GM10248 (cell line): ENCODE measurements around the gene CTIF.

Experiments
- CTCF ChIA-PET: fragments of 300-600 bp; sonication (Branson Sonifier 250); formaldehyde crosslinking; extraction: SDS; loops from one replicate; lab custom pipeline; 2021; ENCODE audit warnings: antibody characterized with exemption; lab: Yijun Ruan, JAX
- POLR2A ChIA-PET: fragments of 350-650 bp; sonication (Branson Sonifier 250); formaldehyde crosslinking; extraction: SDS; loops from one replicate; lab custom pipeline; 2020; ENCODE audit warnings: antibody characterized with exemption; lab: Yijun Ruan, JAX
- DNase-seq: peaks from one replicate; pipeline ENCODE4 v3.0.0; 2012; ENCODE audit errors: extremely low spot score
- CTCF ChIP-seq: IDR thresholded peaks from 2 replicates; pipeline ENCODE4 v1.5.1; 2012; ENCODE audit warnings: mild to moderate bottlenecking, low read depth; ENCODE audit errors: extremely low read depth, missing control alignments, control extremely low read depth

The CTIF gene

DNA sequence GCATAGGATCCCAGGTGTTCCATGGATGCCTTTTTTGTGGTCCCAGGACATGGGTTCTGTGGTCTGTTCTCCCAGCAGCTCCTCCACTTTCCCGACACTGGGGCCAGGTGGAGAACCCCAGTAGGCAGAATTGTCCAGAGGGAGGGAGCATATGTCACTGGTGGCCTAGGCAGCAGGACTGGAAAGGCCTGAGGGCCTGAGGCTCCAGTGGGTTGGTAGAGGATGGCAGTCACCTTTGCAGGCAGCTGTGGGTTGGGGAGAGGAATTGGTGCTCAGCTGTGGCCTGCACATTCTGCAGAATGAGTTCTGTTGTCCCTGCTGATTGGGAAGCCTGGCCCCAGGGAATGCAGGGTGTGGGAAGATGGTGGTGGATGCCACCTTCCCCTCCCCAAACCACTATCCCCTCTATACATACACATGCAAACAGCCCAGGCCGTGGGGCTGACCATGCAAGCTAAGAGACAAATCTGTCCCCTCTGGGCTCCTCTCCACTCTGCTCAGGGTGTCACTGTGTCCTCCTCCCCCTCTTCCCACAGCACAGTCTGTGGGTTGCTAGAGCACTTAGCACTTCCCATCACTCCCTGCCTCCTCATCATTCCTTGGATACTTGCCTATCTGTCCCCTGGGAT is 11.4 kb downstream of the CTIF start:
- DNase-seq: no peak
- CTCF ChIA-PET: interaction anchor here (1.5 kb wide), 1 partner anchor 74 kb away, joined by 3 read pairs; no protein-coding TSS in a partner anchor
- POLR2A ChIA-PET: no interaction called here
- no peak for TF ChIP-seq CTCF

GRCh38 chr18:48551100-48551499 is 12.3 kb downstream of the CTIF start:
- CTCF ChIA-PET: no interaction called here
- TF ChIP-seq CTCF: no peak
- POLR2A ChIA-PET: no interaction called here
- DNase-seq: no peak

DNA sequence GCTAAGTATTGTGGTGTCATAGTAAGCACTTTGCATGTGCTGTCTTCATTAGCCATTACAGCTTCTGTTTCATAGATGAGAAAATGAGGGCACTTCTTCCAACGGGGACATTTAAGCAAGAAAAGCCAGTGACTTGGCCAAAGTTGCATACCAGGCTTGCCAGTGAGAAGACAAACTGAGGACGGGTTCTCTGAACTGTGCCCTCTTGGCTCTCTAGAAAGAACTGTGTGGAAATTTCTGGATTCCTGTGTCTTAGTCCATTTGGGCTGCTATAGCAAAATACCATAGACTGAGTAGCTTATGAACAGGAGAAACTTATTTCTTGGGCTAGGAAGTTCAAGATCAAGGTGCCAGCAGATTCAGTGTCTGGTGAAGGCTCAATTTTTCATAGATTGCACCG is 13.3 kb downstream of the CTIF start:
- ChIA-PET POLR2A (no interaction called here), CTCF (no interaction called here)
- TF ChIP-seq CTCF: no peak
- DNase-seq: no peak

GRCh38 chr18:48553236-48553635 is 14.4 kb downstream of the CTIF start:
- CTCF ChIA-PET: no interaction called here
- TF ChIP-seq CTCF: no peak
- POLR2A ChIA-PET: no interaction called here
- no peak for DNase-seq

DNA sequence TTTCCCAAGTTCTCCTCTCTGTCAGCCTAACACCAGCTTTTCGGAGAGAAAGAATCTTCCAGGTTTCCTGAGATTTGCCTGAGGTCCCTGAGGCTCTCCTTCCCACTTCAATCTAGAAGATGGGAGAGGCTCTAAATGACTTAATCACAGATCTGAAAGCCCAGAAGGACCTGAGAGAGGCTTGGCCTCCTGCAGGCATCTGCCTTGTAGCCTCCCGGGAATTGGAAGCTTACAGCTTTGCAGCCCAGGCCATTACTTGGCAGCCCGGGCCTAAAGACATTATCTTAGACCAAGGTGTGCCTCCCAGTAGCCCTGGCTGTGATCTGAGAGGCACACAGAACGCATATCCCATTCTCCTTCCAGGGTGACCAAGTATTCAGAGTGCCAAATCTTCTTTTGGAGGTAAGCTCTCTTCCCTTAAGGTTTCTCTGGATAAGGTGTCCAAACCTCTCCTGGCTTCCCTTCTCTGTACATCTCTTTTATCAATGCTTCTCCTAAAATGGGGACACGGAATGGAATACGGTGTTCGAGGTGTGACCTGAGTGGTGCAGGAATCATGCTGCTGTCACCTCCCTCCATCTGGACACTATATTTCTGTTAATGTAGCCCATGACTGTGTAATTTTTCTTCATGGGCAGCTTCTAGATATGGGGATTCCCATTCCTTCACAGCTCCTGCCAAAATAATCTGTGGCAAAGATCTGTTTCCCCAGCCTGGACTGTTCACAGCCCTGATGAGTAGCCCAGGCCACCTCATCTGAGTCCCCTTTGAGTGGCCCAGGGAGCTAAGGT is 16.0 kb downstream of the CTIF start:
- ChIA-PET POLR2A (no interaction called here), CTCF (interaction anchor here (2.0 kb wide), 1 partner anchor 10 kb away, joined by 7 read pairs; no protein-coding TSS in a partner anchor)
- no peak for DNase-seq
- no peak for TF ChIP-seq CTCF

DNA sequence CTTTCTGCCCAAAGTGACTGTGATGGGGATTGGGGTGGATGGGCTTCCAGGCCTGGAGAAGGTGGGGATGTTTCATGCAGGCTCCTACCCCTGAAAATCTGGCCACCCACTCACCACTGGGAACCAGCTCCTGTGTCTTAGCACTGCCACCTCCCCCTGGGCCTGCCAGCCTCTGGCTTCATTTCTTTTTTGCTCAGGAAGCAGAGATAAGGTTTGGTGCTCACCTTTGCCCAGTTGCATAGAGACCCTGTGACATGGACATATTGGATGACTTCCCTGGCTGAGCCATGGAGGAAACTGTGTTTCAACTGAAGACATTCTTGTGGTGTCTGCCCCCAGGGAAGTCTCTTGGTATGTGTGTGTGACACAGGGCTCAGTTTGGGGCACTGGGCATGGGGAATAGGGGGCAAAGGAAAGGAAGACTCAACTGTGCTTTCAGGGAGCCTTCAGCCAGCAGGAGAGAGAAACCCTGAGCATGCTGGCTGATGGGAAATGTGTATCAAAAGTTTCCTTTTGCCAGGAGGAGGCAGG is 16.7 kb downstream of the CTIF start:
- CTCF ChIA-PET: interaction anchor here (1.3 to 2.0 kb wide), 2 partner anchors 9 to 11 kb away, joined by 3 to 7 read pairs; no protein-coding TSS in a partner anchor
- TF ChIP-seq CTCF: no peak
- no peak for DNase-seq
- POLR2A ChIA-PET: no interaction called here
